ENCODE measurements around the gene BPIFB3.
"Not testable (repeated sequence)": the region's sequence is repeated elsewhere in the genome, so short reads cannot be mapped to it uniquely, and the experiment has no call there.

BPIFB3 gene

DNA sequence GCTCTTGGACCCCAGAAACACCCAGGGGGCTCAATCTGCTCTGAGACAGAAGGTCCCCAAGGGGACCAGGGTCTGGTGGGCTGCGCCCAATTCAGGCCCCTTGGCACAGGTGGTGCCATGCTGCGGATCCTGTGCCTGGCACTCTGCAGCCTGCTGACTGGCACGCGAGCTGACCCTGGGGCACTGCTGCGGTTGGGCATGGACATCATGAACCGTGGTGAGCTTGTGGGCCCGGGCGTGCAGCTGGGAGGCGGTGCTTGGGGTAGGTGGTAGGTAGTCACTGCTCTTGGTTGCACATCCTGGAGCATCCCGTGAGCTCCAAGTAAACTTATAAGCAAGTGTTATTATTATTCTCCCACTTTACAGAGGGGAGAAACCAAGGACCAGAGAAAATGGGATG is 22.2 kb upstream of the BPIFB3 start, which contains the start of gene BPIFB6:
Gene BPIFB6, plus strand, starts transcription at position 118 of the 400 bp plus-strand sequence. Its CDS starts 0 bp downstream, at position 118.
- no peak for DNase-seq

DNA sequence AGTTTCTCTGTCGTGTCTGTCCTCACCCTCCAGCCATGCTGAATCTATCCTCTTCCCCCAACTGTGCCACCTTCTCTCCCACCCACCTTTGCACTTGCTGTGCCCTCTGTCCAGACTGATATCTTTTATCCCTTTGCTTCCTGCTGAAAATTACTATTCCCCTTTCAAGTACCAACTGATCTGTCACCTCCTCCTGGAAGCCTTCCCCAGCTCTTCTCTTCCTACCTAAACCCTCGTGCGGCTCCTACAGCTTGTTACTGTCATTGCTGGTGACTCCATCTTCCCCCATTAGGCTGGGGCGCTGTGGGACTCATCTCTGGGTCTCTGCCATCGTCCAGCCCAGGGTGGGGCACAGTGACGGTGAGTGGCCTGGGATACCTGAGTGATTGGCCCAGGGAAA is 21.1 kb upstream of the BPIFB3 start:
- DNase-seq: no peak

DNA sequence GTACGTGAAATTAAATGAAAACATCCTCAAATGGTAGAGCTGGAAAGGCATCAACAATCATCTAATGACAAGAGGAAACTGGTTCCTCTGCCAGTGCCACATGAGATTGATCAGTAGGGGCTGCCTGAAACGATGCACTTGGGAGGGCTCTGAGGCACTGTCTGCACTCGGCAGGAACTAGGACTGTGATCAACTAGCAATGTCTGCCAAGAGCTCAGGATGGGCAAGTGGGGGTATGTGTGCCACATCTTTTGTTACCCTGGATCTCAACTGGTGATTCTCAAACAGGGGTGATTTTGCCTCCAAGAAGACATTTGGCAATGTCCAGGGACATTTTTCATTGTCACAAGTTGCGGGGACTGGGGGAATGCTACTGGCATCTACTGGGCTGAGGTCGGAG is 20.3 kb upstream of the BPIFB3 start:
- no peak for DNase-seq

DNA sequence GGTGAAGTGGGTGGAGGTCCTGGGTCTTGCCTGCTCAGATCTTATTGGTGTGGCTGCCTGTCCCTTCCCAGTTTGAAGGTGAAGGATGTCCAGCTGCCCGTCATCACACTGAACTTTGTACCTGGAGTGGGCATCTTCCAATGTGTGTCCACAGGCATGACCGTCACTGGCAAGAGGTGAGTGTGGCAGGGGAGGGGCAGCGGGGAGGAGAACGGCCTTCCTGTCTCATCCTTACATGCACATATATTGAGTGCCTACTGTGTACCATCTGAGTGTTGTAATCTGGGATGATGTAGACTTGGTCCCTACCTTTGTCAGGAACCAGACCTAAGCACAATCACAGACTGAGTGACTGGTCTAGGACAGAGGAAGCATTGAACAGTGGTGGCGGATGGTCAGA is 19.6 kb upstream of the BPIFB3 start:
- no peak for DNase-seq

DNA sequence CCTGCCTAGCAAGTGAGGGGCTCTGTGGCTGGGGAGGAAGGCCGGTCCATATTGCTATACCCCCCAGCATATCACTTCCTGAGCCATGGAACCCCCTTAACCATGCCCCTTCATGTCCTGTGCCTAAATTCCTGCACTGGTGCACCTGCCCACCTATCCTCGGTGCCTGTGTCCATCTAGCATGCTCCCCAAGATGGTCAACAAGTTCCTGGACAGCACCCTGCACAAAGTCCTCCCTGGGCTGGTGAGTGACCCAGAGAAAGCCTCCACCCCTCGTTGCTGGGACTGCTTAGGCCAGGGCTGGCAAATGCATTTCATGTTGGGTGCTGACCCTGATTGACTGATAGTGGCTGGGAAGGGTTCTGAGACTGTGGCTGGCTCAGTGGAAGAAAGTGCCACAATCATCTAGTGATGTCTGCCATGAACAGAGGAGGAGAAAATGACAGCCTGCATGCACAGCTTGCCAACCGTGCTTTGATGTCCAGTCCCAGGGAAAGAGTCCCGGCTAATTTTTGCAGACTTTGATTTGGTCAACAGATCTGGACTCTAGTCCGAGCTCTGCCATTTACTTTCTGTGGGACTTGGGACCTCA is 18.7 kb upstream of the BPIFB3 start:
- DNase-seq: no peak

DNA sequence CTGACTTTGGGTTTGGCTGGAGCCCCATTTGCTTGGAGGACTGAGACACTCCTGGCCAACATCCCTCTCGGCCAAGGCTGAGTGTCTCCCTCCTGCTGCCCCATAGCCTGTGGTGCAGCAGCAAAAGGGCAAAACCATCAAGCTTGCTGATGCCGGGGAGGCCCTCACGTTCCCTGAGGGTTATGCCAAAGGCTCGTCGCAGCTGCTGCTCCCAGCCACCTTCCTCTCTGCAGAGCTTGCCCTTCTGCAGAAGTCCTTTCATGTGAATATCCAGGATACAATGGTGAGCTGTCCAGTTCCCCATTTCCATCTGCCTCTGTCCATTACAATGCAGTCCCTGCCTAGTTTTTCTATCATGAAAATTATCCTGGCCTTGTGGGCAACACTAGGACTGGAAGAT is 16.2 kb upstream of the BPIFB3 start:
- no peak for DNase-seq

DNA sequence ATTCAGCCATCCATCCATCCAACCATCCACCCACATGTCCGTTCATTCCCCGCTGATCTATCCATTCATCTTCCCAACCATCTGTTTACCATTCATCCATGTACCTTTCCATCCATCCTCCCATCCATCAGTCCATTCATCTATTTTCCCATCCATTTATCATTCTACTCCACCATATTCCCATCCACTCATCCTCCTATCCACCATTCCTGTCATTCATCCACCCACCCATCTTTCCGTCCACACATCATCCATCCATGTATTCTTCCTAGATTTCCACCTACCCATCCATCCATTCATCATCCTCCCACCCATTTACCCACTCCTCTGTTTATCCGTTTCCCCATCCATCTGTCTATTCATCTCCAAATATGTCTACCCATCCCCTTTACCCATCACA is 15.5 kb upstream of the BPIFB3 start:
- no peak for DNase-seq

DNA sequence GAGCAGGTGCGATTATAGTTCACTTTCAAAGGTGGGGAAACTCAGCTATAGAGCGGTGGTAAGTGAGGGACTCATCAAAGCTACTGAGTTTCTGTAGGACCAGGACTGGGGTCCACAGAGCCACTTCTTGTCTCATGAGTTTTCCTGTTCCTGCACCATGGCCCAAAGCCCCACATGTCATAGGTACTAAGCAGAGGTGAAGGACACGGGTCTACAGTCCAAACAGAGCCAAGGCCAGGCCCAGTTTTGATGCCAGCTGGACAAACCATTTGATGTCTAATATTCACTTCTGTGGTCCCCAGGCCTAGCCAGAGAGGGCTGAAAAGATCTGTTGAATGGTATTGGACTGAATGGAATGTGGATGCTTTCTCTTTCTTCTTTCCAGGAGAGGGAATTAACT is 11.3 kb upstream of the BPIFB3 start:
- no peak for DNase-seq

DNA sequence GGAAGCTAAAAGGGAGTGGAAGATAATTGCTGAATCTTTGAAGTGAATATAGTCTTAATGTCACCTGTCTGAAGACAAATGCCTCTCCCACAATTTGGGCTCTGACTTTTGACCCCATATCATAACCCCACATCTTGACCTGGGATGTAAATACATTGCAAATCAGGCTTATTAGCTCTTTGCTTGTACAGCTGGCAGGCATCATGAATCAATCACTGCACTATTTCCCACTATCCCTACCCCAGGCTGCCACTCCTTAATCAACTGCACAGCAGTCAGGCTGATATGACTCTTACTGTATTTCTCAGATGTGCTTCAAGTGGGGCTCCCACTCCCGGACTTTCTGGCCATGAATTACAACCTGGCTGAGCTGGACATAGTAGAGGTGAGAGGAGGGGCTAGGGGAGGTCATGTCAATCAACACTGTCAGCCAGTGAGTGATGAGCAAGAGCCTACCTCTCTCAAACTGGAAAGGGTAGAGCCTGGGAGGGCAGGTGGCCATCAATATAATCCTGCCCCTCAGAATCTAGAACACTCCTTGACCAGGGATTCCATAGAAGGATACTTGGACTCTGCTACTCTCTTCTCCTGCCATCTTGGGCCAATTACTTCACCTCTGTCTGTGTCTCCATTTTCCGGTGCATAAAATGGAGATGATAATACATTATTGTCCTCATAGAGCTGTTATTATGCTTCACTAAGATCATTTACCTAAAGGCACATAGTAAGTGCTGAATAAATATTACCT is 10.5 kb upstream of the BPIFB3 start:
- DNase-seq: no peak

DNA sequence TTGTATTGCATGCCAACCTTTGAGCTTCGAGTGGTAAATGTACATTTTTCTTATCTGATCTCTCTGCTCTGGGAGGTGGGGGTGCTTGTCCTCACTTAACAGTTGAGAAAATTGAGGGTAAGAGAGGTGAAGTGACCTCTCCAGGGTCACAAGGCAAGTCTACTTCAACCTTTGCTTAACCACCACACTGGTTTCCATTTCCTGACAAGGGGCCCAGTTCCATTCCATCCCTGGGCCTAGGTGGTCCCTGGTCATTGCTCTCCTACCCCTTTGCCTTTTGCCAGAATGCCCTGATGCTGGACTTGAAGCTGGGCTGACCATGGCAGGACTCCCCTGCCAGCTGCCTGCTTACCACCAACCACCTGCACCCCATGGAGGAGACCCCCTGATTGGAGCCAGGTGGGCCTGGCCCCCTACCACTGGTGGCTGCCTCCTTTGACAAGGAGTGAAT is 9.9 kb upstream of the BPIFB3 start:
- no peak for DNase-seq

DNA sequence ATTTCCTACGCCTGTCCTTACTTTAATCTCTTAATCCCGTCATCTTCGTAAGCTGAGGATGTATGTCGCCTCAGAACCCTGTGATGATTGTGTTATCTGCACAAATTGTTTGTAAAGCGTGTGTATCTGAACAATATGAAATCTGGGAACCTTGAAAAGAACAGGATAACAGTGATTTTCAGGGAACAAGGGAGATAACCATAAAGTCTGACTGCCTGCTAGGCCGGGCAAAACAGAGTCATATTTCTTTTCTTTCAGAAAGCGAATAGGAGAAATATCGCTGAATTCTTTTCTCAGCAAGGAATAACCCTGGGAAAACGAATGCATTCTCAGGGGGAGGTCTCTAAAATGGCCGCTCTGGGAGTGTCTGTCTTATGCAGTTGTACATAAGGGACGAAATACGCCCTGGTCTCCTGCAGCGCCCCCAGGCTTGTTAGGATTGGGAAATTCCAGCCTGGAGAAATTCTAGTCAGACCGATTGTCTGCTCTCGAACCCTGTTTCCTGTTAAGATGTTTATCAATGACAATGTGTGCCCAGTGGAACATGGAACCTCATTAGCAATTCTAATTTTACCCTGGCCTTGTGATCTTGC is 8.5 kb upstream of the BPIFB3 start:
- DNase-seq: not testable (repeated sequence)

DNA sequence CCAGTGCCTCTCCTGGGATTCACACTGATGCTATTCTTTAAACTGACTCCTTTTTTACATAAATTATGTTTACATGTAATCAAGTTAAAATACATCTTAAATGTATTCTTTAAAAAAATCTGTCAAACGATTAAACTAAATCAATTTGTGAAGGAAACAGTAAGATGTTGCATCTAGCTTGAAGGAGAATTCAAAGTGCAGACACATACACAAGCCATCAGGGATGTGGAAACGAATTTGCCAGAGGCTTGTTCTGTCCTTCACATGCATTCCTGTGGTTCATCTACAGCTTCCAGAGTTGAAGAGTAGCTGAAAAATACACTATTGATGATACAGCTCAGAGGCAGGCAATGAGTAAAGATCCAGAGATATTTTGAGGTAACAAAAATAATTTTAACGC is 7.3 kb upstream of the BPIFB3 start:
- no peak for DNase-seq

DNA sequence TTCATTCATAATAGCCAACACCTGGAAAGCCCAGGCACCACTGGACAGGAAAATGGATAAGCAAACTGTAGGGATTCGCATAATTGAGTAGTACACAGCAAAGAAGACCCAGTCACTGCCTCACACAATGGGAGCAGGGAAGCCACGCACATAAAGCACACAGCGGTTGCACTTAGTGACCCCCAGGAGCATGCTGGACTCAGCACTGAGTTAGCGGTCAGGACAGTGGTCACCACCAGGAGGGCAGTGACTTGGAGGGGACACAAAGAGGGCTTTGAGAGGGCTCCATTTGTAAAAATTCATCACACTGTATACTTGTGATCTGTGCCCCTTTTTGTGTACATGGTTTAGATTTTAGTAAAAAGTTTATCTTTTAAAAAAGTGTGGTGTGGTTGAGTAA is 2.4 kb upstream of the BPIFB3 start:
- DNase-seq: no peak

DNA sequence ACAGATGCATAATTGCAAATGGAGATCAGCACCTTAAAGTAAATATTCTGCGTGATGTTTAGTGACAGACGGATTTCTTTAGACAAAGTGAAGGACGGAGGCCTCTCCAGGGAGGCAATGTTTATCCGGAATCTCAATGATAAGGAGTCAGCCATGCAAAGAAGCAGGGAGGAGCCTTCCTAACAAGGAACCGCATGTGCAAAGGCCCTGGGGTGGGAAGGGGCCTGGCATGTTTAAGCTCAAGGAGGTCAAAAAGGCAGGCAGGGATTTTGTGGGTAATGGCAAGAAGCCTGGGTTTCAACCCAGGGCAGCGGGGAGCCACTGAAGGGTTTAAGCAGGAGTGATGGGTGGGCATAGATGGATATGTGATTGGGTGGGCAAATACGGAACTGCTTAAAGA is 678 bp downstream of the BPIFB3 start:
- DNase-seq: no peak

DNA sequence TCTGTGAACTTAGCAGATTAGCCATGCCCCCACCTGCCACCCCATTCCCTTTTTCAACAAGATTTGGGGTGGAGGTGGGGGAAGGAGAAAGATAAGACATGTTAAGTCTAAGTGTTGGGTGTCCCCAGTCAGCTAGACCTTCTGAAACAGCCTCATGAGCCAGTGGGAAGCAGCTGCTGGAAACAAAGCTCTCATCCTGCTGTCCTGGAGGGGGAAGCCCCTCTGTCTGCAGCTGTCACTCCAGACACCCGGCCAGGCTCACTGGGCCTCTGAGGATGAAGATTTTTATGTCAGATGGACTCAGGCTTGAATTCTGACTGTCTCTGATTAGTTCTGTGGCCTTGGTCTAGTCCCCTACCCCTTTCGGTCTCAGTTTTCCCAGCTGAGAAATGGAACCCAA is 1.1 kb downstream of the BPIFB3 start:
- no peak for DNase-seq

DNA sequence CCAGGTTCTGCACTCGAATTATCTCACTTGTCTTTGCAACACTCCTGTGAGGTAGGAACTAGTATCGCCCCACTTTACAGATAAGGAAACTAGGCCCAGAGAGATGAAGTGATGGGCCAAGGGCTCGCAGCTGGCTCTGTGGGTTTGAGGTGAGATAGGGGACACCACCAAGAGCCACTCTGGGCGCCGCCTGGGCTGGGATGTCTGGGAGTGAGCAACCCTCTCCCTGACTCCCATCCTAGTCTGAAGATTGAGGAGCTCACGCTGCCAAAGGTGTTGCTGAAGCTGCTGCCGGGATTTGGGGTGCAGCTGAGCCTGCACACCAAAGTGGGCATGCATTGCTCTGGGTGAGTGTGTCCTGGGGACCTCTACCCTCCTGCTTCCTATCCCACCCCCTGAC is 5.4 kb downstream of the BPIFB3 start:
- no peak for DNase-seq

DNA sequence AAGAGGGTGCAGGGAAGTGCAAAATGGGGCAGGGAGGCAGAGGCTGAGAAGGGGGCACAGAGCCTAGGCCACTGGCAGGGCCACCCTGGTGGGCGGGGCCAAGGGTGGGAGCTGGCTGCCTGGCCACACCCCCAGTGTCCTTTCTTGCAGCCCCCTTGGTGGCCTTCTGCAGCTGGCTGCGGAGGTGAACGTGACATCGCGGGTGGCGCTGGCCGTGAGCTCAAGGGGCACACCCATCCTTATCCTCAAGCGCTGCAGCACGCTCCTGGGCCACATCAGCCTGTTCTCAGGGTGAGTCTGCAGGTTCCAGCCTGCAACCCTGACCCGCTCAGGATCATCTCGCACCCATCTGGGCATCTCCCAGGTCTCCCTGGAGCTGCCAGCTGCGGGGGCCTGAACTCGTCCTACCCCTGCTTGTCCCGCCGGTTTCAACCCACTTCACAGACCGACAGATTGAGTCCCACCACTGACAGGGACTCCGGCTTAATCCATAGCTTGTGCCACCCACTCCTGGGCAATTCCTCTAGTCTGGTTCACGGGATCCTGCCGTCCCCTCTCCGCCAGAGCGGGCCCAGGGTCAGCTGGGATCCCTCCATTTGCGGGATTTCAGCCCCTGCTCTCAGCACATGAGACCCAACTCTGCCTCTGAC is 6.2 kb downstream of the BPIFB3 start:
- DNase-seq: no peak

DNA sequence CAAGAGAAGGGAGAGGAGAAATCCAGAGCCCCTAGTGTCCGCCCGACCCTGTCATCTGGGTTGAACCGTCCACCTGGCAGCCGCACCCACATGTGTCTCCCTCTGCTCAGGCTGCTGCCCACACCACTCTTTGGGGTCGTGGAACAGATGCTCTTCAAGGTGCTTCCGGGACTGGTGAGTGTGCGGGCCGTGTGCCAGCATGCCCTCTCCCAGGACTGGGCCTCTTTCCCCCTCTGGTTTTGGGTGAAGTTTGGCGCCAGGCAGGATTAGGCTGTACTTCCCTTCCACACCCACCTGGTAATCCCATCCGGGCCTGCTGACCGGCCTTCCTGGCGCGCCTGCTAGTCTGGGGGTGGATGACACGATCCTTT is 7.9 kb downstream of the BPIFB3 start:
- no peak for DNase-seq

DNA sequence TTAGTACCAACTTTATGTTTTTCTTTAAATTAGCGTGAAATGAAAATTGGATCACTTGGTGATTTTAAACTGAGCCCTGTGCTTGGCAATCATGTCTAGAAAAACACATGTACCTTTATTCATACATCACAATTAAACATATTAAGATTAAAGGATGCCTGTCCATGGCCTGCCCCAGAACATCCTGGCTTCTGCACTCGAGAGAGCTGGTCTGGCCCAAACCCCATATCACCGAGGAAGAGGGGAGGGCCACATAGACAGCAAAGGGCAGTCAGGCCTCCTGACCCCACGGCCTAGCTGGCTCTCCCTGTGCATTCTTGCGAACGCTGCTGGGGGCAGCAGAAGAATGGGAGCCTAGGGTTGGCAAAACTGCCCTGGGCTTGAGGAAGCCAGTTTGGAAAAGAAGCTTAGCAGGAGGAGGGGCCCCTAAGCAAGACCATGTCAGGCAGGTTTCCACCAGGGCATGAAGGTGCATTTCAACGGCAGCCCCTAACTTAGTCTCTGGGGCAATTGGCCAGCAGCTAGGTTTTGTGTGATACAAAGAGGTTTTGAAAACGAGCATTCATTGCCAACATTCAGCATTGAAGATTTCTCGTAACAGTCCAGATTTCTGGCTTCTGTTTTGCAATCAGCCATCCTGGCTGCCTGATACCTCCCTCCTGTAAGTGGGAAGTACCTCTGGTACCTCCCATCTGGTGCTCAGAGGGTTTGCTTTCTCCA is 8.6 kb downstream of the BPIFB3 start:
- no peak for DNase-seq

DNA sequence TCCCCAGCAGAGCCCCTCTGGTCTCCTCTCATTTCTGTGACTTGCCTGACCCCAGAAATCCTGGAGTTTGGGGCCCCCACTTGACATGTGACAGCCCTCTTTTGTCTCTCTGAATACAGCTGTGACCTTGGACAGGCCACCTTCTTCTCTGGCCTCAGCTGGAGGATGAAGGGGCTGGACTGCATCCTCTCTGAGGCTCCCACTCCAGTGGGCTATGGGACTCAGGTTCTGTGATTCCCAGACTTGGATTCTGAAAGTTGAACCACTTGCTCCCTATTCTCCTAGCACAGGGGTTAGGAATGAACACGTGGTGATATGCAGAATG is 9.1 kb downstream of the BPIFB3 start:
- no peak for DNase-seq

DNA sequence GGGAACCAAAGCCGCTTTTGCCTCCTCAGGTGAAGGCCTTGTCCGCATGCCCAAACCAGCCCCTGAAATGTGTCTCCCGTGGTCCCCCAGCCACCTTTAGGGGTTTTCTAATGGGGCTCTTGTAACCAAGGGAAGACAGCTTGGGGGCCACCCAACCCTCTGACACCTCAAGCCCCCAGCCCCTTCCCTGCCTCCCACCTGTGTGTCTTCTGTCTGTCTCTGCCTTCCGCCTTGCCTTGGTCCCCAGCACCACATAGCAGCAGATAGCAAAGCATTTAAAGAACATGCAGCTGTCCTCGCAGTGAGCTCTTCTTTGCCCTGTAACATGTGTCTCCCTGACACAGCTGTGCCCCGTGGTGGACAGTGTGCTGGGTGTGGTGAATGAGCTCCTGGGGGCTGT is 9.6 kb downstream of the BPIFB3 start:
- no peak for DNase-seq

DNA sequence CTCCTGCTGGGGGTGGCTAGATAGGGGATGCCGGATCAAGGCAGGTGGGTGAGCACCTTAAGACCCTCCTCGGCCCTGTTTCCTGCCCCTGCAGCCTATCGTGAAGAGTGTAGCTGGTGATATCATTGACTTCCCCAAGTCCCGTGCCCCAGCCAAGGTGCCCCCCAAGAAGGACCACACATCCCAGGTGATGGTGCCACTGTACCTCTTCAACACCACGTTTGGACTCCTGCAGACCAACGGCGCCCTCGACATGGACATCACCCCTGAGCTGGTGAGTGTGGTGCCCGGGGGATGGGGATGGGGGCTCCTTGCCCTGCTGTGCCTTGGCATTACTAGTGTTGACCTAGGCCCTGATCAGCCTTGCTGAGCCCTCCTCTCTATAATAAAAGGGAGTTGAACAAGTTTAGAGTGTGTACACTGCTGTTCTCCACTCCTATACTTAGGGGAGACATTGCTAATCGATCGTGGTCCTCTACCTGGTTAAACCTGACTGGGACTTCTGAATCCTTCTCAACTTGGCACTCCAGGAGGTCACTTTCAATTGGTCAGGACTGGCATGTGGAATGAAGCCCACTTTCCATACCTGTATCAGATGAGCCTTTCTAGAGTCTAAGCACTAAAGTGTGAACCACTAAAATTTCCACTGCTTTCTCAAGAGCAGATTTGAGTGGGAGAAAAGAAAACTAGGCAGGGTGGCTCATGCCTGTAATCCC is 11.0 kb downstream of the BPIFB3 start:
- no peak for DNase-seq

DNA sequence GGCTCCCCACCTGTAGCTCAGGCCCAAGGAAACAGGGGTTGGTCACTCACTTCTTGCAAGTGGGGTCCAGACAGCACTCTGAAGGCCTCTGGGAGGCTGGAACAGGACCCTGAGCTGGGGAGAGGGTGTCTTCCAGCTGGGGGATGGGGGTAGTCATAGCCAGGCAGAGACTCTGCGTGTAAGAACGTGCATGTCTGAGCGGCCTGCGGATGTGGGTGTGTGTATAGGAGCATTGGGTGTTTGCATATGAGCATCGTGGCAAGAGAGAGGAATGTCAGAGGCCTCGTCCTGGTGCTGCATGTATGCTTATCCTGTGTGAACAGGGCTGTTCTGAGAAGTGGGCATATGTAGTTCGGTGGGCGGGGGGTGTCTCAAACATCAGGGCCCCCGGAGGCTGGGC is 12.1 kb downstream of the BPIFB3 start:
- no peak for DNase-seq

All from amniotic stem cell (primary cell).